CD4-positive, alpha-beta T cell treated with Interleukin-21 for 1 hour (primary cell): ENCODE results near the gene SETD4.

Experiments
- DNase-seq: peaks from one replicate; pipeline ENCODE4 v3.0.0-alpha.2; 2020

SETD4 gene

DNA sequence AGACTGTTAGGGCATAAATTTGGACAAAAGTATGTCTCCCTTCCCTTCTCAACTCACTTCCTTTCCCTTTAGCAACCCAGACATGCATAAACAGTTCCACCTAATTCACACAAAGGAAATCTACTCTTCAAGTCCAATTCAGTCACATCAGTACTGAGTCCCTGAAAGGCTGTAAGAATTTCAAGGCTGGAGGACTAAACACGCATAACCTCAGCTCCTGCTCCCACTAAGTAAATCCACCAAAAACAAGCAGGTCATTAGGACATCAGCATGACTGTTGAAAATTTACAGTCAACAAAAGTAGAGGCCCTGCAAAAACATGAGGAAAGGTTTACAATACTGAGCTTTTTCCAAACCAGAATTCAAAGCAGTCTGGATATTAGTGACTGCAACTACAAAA is 18.4 kb downstream of the SETD4 start:
- DNase-seq: no peak

DNA sequence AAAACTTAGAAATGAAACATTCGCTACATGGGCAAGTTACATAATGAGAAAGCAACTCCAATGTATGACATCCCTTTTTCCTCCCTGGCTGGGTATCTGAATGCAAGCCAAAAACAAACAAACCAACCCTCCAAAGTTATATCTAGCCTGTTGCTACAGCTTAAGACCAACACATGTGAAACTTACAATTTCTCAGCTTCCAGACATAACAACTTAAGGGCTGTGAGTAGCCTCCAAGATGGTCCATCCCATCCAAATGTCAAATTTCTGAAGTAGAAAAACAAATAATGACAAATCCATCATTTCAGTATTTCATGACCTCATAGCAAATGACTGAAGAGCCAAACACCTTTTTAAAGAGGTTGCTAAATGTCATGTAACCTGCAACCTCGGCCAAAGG is 19.9 kb downstream of the SETD4 start:
- no peak for DNase-seq

DNA sequence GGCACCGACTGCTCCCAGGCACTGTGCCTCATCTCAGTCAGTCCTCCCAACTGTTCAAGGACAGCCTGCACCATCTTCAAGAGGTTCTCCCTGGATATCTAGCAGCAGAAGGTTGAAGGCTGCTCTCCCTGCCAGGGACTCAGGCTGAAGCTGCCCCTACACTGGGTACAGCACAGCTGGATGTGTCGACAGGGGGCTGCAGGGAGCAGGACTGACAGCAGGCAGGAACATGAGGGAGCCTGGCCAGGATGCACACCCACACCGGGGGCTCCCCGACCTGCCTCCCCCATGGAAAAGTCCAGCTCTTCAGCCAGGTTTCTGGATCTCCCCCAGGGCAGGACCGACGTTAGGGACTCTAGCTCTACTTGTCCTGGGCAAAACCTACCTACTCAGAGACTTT is 20.5 kb downstream of the SETD4 start:
- DNase-seq: no peak

- no peak for DNase-seq
Measured at GRCh38 chr21:36038701-36039497, 21.4 kb downstream of the SETD4 start.

GRCh38 chr21:36035381-36035791 is 24.9 kb downstream of the SETD4 start:
- no peak for DNase-seq

GRCh38 chr21:36034211-36034913 is 26.0 kb downstream of the SETD4 start:
- no peak for DNase-seq

- DNase-seq: no peak
Measured at GRCh38 chr21:36032647-36033406, 27.5 kb downstream of the SETD4 start.

DNA sequence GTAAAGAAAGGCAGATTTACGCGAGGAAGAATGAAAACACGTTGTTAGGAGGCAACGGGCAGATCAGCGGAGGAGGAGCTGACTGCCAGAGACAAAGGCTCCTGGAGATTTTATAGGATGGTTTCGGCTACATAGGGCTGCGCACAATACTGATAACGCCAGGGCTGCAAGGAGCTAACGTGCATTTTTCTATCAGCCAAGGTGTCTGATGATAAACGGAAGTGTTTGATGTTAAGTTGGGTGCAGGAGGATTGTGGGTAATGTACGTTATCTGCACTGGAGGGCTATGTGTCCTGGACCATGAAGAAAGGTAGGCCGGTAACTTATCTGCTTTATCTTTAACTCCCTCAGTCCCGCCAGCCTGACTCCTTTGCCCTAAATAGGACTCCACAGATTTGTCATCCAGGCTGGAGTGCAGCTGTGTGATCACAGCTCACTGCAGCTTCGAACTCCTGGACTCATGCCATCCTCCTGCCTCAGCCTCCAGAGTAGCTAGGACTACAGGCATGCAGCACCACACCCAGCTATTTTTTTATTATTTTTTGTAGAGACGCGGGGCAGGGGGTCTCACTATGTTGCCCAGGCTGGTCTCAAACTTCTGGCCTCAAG is 29.6 kb downstream of the SETD4 start:
- DNase-seq: no peak

DNA sequence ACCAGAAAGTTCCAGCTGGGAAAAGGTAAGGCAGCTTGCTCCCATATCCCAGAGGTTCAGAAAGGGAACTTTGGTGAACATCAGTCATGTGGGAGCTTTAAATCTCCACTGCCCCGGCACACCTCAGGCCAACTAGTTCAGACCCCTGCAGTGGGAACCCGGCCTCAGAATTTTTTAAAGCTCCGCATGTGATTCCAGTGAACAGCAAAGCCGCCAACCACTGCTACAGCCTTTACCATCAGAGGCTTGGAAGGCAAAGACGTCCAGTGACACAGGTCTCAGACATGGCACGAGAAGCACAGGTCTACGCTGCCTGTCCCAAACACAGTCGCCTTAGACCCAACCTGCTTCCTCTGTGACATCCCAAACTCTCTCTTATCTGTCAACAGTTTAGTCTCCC is 31.0 kb downstream of the SETD4 start:
- DNase-seq: no peak

DNA sequence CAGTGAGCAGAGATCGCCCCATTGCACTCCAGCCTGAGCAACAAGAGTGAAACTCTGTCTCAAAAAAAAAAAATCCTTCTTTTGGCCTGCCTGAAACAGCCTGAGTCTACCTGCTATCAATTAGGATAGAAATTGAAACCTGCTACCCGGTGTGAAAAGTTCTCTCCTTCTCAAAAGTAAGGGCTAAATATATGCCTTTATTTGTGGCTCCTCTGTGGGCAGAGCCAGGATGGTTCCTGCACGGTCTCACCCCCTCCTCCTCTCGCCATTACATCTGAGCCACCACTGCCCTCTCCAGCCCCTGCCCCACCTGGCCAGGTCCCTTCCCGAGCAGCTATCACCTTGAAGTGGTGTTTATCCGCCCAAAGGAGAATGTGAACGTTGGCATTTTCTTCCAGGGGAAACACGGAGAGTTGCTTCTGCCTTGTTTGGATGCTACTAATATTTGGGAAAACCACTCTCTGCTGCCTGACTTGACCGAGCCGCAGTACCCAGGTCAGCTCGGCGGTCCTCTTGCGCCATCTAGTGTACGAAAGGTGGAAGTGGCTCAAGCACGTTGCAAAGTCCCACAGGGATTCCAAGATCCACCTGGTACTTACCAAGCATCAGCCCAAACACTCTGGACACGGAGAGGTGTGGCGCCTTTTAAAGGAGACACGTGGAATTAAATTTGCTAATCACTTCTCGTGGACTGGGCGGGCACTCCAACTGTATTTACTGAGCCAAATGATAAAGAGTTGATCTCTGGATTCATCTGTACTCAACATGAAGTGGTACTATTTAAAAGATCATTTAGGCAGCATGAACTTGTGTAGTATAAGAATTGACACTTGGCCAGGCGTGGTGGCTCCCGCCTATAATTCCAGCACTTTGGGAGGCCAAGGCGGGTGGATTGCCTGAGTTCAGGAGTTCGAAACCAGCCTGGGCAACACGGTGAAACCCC is 31.9 kb downstream of the SETD4 start:
- DNase-seq: peak; percentile 72

DNA sequence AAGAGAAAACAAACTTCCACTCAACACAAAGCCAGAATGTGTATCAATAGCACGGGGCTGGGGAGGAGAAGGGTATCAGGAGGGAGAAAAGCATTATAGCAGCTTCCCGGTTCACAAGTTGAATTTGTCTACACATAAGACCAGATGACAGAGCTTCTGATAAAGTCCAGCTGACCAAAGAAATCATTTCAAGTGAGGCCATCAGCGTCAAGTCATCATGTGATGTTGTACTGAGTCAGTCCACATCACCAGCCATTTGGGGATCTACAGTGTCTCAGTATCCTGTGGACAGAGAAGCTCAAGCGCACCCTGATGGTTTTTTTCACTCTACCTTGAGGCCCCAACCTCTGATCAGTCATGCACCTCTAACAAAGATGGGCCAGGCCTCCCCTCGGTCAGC is 33.0 kb downstream of the SETD4 start:
- no peak for DNase-seq

- no peak for DNase-seq
Measured at GRCh38 chr21:36024782-36025181, 35.5 kb downstream of the SETD4 start.

- no peak for DNase-seq
Measured at GRCh38 chr21:36023092-36023480, 37.2 kb downstream of the SETD4 start.

GRCh38 chr21:36022427-36023091 is 37.8 kb downstream of the SETD4 start:
- no peak for DNase-seq

DNA sequence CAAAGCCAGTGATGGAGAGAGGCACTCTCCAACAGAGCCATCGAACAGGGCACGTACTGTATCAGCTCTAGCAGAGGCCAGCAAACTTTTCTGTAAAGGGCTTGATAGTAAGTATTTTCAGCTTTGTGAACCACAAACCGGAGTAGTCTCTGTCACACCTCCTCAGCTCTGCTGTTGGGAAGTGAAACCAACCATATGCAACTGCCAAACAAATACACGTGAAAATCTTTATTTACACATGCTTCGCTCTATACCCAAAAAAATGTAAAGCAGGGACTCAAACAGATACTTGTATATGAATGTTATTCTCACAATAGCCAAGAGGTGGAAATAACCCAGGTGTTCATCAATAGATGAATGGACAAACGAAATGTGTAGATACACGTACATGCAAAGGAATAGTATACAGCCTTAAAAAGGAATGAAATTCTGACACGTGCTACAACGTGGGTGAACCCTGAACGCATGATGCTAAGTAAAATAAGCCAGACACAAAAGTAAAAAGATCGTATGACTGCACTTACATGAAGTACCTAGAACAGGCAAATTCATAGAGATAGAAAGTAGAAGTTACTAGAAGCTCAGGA is 39.0 kb downstream of the SETD4 start:
- DNase-seq: no peak

- DNase-seq: no peak
Measured at GRCh38 chr21:36015045-36015444, 45.3 kb downstream of the SETD4 start.

DNA sequence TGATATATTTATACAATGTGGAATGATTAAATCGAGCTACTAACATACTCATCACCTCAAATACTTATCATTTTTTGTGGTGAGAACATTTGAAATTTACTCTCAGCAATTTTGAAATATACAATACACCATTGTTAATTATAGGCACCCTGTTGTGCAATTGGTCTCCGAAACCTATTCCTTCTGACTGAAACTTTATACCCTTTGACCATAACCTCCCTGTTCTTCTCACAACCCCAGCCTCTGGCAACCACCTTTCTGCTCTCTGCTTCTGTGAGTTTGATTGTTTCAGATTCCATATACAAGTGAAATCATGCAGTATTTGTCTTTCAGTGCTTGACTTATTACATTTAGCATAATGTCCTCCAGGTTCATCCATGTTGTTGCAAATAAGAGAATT is 49.5 kb downstream of the SETD4 start:
- no peak for DNase-seq

GRCh38 chr21:36008505-36008904 is 51.8 kb downstream of the SETD4 start:
- no peak for DNase-seq

GRCh38 chr21:36005879-36006400 is 54.4 kb downstream of the SETD4 start:
- no peak for DNase-seq

GRCh38 chr21:36005018-36005417 is 55.3 kb downstream of the SETD4 start:
- no peak for DNase-seq

DNA sequence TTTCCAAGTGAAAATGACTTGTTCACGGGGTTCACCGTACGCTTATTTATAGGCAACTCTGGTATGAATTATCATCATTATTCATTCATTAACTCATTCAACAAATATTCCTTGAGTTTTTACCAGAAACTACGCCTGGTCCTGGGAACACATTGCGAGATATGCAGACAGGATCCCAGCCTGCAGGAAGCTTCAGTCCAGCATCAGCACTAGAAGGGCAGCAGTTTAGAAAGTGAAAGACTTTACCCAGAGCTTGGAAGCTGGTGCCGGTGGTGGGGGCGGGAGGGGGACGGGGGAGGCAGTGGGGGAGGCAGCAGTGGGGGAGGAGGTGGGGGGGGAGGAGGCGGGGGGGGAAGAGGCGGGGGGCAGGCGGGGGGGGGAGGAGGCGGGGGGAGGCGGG is 55.9 kb downstream of the SETD4 start:
- no peak for DNase-seq
